HT1080 (cell line): ENCODE measurements around the gene GLIPR2. TPM values are rescaled to one million over a fixed set of nuclear protein-coding genes. Genes with fewer than 3 reads are reported as not detected.
"Not testable (repeated sequence)": the region's sequence is repeated elsewhere in the genome, so short reads cannot be mapped to it uniquely, and the experiment has no call there.

Source experiments
- DNase-seq: peaks from one replicate; pipeline ENCODE4 v3.0.0-alpha.2; 2015; ENCODE audit warnings: low read depth
- polyA plus RNA-seq, 2 experiments: library from polyadenylated mRNA; depleted of rRNA; stranded (reverse); fragments of >200 nt; gene quantifications; 2 replicates each; pipeline ENCODE4 v1.2.3, GENCODE V29; 2015
- total RNA-seq: library from RNA; depleted of rRNA; stranded (reverse); fragments of >200 nt; shearing (Covaris generic); gene quantifications from 2 replicates; pipeline ENCODE4 v1.2.3, GENCODE V29; 2014; rRNA removed

Gene GLIPR2
- total RNA-seq: 2.6 and 3.7 TPM in 2 replicates
- polyA plus RNA-seq (2015; cell fraction: cytosol; rRNA removed): 3.4 and 3.8 TPM in 2 replicates
- polyA plus RNA-seq (2015; cell fraction: nucleus; rRNA removed): 2.3 and 2.4 TPM in 2 replicates

GRCh38 chr9:36136272-36136893 lies at the start of gene GLIPR2:
Gene GLIPR2, plus strand, starts transcription at chr9:36136733. Its CDS starts 46 bp downstream, at chr9:36136779.
- DNase-seq: peak; percentile 61

GRCh38 chr9:36087054-36087453 lies 49.5 kb upstream of the GLIPR2 start:
- DNase-seq: not testable (repeated sequence)

DNA sequence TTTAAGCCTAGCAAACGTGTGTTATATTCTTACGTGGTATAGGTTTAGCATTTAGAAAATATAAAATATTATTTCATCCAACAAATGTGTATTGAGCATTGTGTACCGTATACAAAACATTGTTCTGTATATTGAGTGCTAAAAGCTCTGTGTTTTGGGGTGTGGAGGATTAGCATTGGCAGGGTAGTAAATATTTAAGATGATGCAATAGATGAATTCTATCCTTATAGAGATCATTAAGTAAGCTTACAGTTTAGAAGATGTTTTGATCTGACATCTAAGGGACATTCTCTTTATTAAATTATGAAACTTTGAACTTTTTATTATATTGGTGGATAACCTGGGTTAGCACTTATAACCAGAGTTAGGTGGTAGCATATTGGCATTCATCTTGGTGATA lies 48.5 kb upstream of the GLIPR2 start:
- DNase-seq: no peak

- DNase-seq: peak; percentile 69
Observed at GRCh38 chr9:36091026-36091953, 45.2 kb upstream of the GLIPR2 start.

- DNase-seq: no peak
Observed at GRCh38 chr9:36092014-36092413, 44.5 kb upstream of the GLIPR2 start.

DNA sequence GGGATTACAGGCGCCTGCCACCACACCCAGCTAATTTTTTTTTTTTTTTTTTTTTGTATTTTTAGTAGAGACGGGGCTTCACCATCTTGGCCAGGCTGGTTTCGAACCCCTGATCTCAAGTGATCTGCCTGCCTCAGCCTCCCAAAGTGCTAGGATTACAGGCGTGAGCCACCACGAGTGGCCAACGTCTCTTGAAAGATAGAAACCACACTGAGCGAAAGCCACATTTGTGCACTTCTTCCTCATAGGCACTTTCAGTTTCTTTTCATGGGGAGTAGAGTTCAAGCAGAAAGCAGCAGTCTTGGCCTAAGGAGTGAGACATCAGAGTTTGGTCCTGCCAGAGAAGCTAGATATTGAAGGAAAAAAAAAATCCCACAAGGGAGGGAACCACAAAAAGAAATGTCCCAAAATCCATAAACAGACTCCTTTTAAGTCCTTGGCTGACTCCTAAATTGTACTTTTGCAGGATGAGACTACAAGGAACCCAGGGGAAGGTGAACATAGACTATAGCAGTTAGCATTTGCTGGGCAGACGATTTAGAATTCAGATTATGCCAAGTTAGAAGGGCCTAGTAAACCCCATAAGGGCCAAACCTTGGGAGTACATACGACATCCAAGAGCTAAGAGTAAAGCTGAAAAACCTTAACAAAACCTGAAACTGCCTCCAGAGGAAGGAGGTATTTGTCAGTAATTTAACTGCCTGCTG lies 43.9 kb upstream of the GLIPR2 start:
- no peak for DNase-seq

GRCh38 chr9:36093384-36093783 lies 43.1 kb upstream of the GLIPR2 start:
- DNase-seq: no peak

DNA sequence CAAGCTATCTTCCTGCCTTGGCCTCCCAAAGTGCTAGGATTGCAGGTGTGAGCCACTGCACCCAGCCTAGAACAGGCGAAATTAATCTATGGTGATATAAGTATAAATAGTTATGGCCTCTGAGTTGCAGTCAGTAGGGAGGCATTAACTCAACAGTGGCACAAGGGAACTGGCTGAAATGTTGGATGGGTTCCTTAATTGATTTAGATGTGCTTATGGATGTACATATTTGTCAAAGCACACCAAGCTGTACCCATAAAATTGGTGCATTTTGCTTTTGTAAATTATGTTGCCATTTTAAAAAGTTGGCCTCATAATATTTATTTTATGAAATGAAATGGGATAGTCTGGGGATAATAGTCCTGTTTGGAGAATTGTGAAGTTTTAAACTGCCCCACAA lies 36.8 kb upstream of the GLIPR2 start:
- DNase-seq: no peak

DNA sequence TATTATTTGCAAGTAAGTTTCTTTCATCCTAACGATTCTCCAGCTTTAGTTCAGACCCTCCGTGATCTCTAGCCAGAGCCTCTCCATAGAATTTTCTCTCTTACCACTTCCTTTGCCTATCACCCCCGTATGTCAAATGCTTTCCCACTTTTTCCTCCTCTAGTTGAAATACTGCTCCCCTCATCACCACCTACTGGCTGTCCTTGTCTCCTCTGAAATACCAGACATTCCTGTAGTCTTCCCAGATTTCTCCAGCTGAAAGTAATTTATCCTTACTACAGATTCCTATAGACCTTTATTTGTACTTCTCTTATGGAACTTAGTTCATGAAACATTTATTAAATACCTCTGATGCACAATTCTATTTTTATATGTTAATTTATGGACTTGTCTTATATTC lies 36.0 kb upstream of the GLIPR2 start:
- DNase-seq: no peak

DNA sequence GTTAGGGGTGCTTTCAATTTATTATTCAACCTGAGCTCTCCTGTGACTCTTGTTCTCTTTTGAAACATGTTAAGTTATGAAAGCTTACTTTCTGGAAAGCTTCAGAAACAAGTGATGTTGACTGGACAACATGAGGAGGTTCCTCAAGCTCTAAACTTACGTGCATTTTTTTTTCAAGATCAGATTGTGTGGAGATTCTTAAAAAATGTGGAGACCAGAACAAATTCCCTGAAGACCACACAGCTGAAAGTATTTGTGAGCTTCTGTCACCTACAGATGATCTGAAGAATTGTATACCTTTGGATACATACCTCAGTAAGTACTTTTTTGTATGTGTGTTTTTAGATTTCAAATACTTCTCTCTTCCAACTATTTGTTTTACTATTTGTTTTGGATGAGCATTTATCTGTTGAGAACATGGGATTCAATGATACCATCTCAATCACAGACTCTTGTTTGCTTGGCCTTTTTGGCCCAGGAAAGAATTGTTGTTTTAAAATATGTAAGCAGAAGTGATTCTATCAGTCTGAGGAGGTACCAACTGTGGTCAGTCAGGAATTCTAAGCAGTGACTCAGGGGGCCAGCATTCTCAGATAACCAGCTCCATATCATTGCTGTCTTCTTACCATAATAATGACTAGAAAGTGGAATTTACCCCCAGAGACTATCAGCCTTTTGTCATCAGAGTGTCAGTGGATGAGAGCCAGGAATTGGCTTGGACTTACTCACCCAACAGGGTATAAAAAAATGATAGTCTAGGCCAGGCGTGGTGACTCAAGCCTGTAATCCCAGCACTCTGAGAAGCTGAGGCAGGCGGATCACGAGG lies 34.4 kb upstream of the GLIPR2 start:
- DNase-seq: peak; percentile 99

GRCh38 chr9:36102742-36103495 lies 33.6 kb upstream of the GLIPR2 start:
- DNase-seq: peak; percentile 67

DNA sequence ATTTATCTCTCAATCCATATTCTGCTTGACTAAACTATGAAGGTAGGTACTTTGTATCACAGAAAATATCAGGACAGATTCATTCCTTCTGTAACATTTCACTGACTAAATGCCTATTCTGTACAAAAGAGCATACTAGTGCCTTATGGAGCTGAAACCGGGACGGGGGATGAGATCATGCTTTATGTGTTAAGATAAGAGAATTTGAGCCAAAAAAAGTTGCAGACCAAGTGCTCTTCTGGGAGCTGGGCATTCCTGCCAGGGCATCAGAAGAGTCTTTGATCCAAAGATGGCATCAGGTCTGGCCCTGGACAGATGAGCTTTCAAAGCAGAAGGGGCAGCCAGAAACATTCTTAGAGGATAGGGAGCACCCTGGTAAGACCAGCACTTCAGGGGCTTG lies 27.5 kb upstream of the GLIPR2 start:
- DNase-seq: no peak

DNA sequence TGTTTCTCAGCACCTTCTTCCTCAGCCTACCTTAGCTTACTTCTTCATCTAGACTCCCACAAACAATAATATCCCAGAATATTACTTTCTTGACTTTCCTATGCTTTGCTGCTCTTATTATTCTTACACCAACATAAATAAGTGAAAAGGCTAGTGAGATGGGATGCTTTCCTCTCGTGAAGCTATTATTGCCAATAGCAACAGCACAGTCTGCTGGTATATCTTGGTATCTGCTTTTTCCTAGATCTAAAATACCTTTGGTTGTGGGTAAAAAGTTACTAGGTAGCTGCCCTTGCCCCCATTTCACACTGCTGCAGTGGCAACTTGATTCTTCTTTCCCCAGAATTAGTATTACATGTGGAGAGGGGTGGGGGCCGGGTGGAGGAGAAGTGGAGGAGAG lies 26.1 kb upstream of the GLIPR2 start:
- no peak for DNase-seq

GRCh38 chr9:36112516-36112915 lies 24.0 kb upstream of the GLIPR2 start:
- DNase-seq: no peak

DNA sequence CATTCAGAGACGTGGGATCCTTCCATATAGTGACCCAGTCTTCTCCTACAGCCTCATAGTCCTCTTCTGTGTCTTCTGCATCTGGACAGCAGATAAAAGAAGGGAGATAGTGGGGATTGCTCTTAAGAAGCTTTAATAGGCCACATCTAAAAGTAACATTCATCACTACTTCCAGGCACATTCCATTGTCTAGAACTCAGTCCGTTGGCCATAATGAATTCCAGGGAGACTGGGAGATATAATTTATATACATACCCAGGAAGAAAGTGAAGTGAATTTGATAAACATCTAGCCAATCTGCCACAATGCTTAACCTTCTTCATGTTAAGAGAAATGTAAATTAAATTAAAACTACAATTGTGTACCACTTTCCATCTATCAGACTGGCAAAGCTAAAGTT lies 22.5 kb upstream of the GLIPR2 start:
- DNase-seq: no peak

- peak; percentile 33 for DNase-seq
Observed at GRCh38 chr9:36116593-36116992, 19.9 kb upstream of the GLIPR2 start.

DNA sequence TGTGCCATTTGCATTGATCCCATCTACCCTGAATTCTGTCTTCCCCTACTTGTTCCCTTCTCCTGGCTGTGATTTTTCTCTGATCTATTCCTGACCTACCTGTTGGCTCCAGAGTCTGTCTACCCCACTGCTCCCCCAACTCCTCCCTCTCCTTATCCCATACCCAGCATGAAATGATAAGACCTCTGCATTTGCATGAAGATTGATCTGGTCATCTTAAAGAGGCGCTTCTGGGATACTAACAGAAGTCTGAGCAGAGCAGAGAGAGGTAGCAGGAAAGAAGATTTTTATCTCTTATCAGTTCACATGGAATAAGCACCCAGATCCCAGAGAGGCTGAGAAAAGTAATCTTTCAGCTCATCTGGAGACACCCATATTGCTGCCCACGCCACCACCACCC lies 18.3 kb upstream of the GLIPR2 start:
- DNase-seq: no peak

GRCh38 chr9:36118706-36119105 lies 17.8 kb upstream of the GLIPR2 start:
- DNase-seq: no peak

DNA sequence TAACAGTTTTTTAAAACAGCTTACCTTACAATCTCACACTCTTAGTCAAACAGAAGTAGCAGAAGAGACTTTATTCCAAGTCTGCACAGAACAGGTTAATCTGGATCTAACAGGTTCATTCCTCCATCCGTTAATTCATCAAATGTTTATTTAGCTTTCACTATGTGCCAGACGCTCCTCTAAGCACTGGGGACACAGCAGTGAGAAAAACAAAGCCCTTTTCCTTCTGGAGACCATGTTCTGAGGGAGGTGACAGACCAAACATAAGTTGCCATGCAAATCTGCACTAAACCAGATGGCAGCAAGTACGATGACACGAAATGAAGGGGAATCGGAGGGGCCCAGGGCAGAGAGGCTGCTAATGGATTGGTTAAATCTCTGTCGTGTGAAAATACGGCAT lies 17.1 kb upstream of the GLIPR2 start:
- no peak for DNase-seq

DNA sequence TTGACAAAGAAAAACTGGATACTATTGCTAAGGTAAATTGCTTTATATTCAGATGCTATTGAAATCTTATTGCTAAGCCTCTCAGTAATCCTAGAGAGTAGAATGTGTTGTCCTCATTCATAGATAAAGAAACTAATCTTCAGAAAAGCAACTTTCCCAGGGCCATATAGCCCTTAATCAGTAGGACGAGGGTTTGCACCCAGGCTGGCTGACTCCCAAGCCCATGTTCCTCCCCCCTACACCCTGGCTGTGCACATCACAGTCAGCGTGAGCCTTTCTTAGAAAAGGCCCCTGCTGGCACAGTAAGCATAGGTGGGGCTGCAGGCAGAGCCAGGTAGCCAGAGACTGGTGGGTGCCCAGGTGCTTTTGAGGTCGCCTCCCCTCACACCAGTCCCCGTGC lies 15.8 kb upstream of the GLIPR2 start:
- no peak for DNase-seq
